ENCODE measurements around the gene NR1I3.
"Not testable (repeated sequence)": the region's sequence is repeated elsewhere in the genome, so short reads cannot be mapped to it uniquely, and the experiment has no call there.

Gene NR1I3

GRCh38 chr1:161250100-161250499, 12.1 kb upstream of the NR1I3 start:
- not testable (repeated sequence) for H3K27ac ChIP-seq (ENCODE audit: low read depth, low read length, severe bottlenecking); H3K36me3 ChIP-seq (ENCODE audit: control insufficient read depth, insufficient read depth, low read length); H3K4me1 ChIP-seq (ENCODE audit: control insufficient read depth, insufficient read depth, low read length, poor library complexity, severe bottlenecking); H3K9me3 ChIP-seq (ENCODE audit: control insufficient read depth, low read length); H3K4me3 ChIP-seq (ENCODE audit: extremely low read depth, insufficient read depth, low read length, poor library complexity, severe bottlenecking)
- 87 to 98% methylated on average over 5 of the region's 5 CpGs for WGBS, 2 experiments (ENCODE audit: insufficient coverage in 2 of 2)

- H3K4me3 ChIP-seq (ENCODE audit: extremely low read depth, insufficient read depth, low read length, poor library complexity, severe bottlenecking): no peak overlapping the region
- no peaks in the 10 kb centered on the region for H3K9me3 ChIP-seq (ENCODE audit: control insufficient read depth, low read length)
- H3K27ac ChIP-seq (ENCODE audit: low read depth, low read length, severe bottlenecking): no peak overlapping the region
- H3K4me1 ChIP-seq (ENCODE audit: control insufficient read depth, insufficient read depth, low read length, poor library complexity, severe bottlenecking): no peaks in the 10 kb centered on the region
- no peaks in the 10 kb centered on the region for H3K36me3 ChIP-seq (ENCODE audit: control insufficient read depth, insufficient read depth, low read length)
- WGBS, 2 experiments (ENCODE audit: insufficient coverage in 2 of 2): 87 to 90% methylated on average over 4 of the region's 4 CpGs
Observed at GRCh38 chr1:161244888-161245287, 6.9 kb upstream of the NR1I3 start.

GRCh38 chr1:161242313-161242712, 4.3 kb upstream of the NR1I3 start:
- 82 to 83% methylated on average over 1 of the region's 2 CpGs for whole genome bisulfite sequencing, 2 experiments (ENCODE audit: insufficient coverage in 2 of 2)
- Histone ChIP-seq H3K4me3 (ENCODE audit: extremely low read depth, insufficient read depth, low read length, poor library complexity, severe bottlenecking) (no peak overlapping the region), H3K27ac (ENCODE audit: low read depth, low read length, severe bottlenecking) (no peak overlapping the region), H3K4me1 (ENCODE audit: control insufficient read depth, insufficient read depth, low read length, poor library complexity, severe bottlenecking) (no peaks in the 10 kb centered on the region), H3K36me3 (ENCODE audit: control insufficient read depth, insufficient read depth, low read length) (no peaks in the 10 kb centered on the region), H3K9me3 (ENCODE audit: control insufficient read depth, low read length) (no peaks in the 10 kb centered on the region)

- H3K4me3 ChIP-seq (ENCODE audit: extremely low read depth, insufficient read depth, low read length, poor library complexity, severe bottlenecking): no peak overlapping the region
- H3K9me3 ChIP-seq (ENCODE audit: control insufficient read depth, low read length): no peaks in the 10 kb centered on the region
- H3K4me1 ChIP-seq (ENCODE audit: control insufficient read depth, insufficient read depth, low read length, poor library complexity, severe bottlenecking): no peaks in the 10 kb centered on the region
- 60 to 88% methylated on average over 3 of the region's 3 CpGs for WGBS, 2 experiments (ENCODE audit: insufficient coverage in 2 of 2)
- no peaks in the 10 kb centered on the region for H3K36me3 ChIP-seq (ENCODE audit: control insufficient read depth, insufficient read depth, low read length)
- no peak overlapping the region for H3K27ac ChIP-seq (ENCODE audit: low read depth, low read length, severe bottlenecking)
Observed at GRCh38 chr1:161241682-161242081, 3.7 kb upstream of the NR1I3 start.

- no peaks in the 10 kb centered on the region for H3K36me3 ChIP-seq (ENCODE audit: control insufficient read depth, insufficient read depth, low read length)
- H3K9me3 ChIP-seq (ENCODE audit: control insufficient read depth, low read length): no peaks in the 10 kb centered on the region
- 86 to 100% methylated on average over 1 to 5 of the region's 5 CpGs for WGBS, 2 experiments (ENCODE audit: insufficient coverage in 2 of 2)
- H3K27ac ChIP-seq (ENCODE audit: low read depth, low read length, severe bottlenecking): no peak overlapping the region
- no peaks in the 10 kb centered on the region for H3K4me1 ChIP-seq (ENCODE audit: control insufficient read depth, insufficient read depth, low read length, poor library complexity, severe bottlenecking)
- no peak overlapping the region for H3K4me3 ChIP-seq (ENCODE audit: extremely low read depth, insufficient read depth, low read length, poor library complexity, severe bottlenecking)
Observed at GRCh38 chr1:161235957-161236775, 1.8 kb downstream of the NR1I3 start.

- Histone ChIP-seq H3K4me1 (ENCODE audit: control insufficient read depth, insufficient read depth, low read length, poor library complexity, severe bottlenecking) (no peaks in the 10 kb centered on the region), H3K27ac (ENCODE audit: low read depth, low read length, severe bottlenecking) (no peak overlapping the region), H3K36me3 (ENCODE audit: control insufficient read depth, insufficient read depth, low read length) (peaks cover 18% of the 10 kb centered on the region), H3K9me3 (ENCODE audit: control insufficient read depth, low read length) (no peaks in the 10 kb centered on the region), H3K4me3 (ENCODE audit: extremely low read depth, insufficient read depth, low read length, poor library complexity, severe bottlenecking) (no peak overlapping the region)
- WGBS, 2 experiments (ENCODE audit: insufficient coverage in 2 of 2): 88 to 91% methylated on average over 8 of the region's 9 CpGs
Observed at GRCh38 chr1:161233102-161233501, 4.9 kb downstream of the NR1I3 start.

- 80 to 98% methylated on average over 6 to 7 of the region's 7 CpGs for WGBS, 2 experiments (ENCODE audit: insufficient coverage in 2 of 2)
- H3K36me3 ChIP-seq (ENCODE audit: control insufficient read depth, insufficient read depth, low read length): peaks cover 19% of the 10 kb centered on the region
- H3K4me1 ChIP-seq (ENCODE audit: control insufficient read depth, insufficient read depth, low read length, poor library complexity, severe bottlenecking): peaks cover 10% of the 10 kb centered on the region
Observed at GRCh38 chr1:161230762-161231161, 7.2 kb downstream of the NR1I3 start.

GRCh38 chr1:161229896-161230295, 8.1 kb downstream of the NR1I3 start:
- Histone ChIP-seq H3K4me3 (ENCODE audit: extremely low read depth, insufficient read depth, low read length, poor library complexity, severe bottlenecking) (no peak overlapping the region), H3K4me1 (ENCODE audit: control insufficient read depth, insufficient read depth, low read length, poor library complexity, severe bottlenecking) (peaks cover 10% of the 10 kb centered on the region)
- WGBS, 2 experiments (ENCODE audit: insufficient coverage in 2 of 2): 75 to 100% methylated on average over 2 of the region's 3 CpGs

More at GRCh38 chr1:161230762-161231161, 7.2 kb downstream of the NR1I3 start:
- no peak overlapping the region for H3K27ac ChIP-seq (ENCODE audit: low read depth, low read length, severe bottlenecking)
- H3K4me3 ChIP-seq (ENCODE audit: extremely low read depth, insufficient read depth, low read length, poor library complexity, severe bottlenecking): no peak overlapping the region
- no peaks in the 10 kb centered on the region for H3K9me3 ChIP-seq (ENCODE audit: control insufficient read depth, low read length)

GRCh38 chr1:161228032-161228431, 10.0 kb downstream of the NR1I3 start:
- Histone ChIP-seq H3K27ac (ENCODE audit: low read depth, low read length, severe bottlenecking) (no peak overlapping the region), H3K4me3 (ENCODE audit: extremely low read depth, insufficient read depth, low read length, poor library complexity, severe bottlenecking) (no peak overlapping the region), H3K4me1 (ENCODE audit: control insufficient read depth, insufficient read depth, low read length, poor library complexity, severe bottlenecking) (peaks cover 10% of the 10 kb centered on the region), H3K9me3 (ENCODE audit: control insufficient read depth, low read length) (no peaks in the 10 kb centered on the region), H3K36me3 (ENCODE audit: control insufficient read depth, insufficient read depth, low read length) (peaks cover 19% of the 10 kb centered on the region)
- WGBS, 2 experiments (ENCODE audit: insufficient coverage in 2 of 2): 100% methylated on average over 1 to 4 of the region's 7 CpGs

More at GRCh38 chr1:161229896-161230295, 8.1 kb downstream of the NR1I3 start:
- no peak overlapping the region for H3K27ac ChIP-seq (ENCODE audit: low read depth, low read length, severe bottlenecking)
- peaks cover 19% of the 10 kb centered on the region for H3K36me3 ChIP-seq (ENCODE audit: control insufficient read depth, insufficient read depth, low read length)
- H3K9me3 ChIP-seq (ENCODE audit: control insufficient read depth, low read length): no peaks in the 10 kb centered on the region

GRCh38 chr1:161227196-161227871, 10.7 kb downstream of the NR1I3 start:
- Histone ChIP-seq H3K36me3 (ENCODE audit: control insufficient read depth, insufficient read depth, low read length) (peaks cover 19% of the 10 kb centered on the region), H3K4me3 (ENCODE audit: extremely low read depth, insufficient read depth, low read length, poor library complexity, severe bottlenecking) (peak overlapping the region; percentile 70), H3K4me1 (ENCODE audit: control insufficient read depth, insufficient read depth, low read length, poor library complexity, severe bottlenecking) (peaks cover 10% of the 10 kb centered on the region), H3K9me3 (ENCODE audit: control insufficient read depth, low read length) (no peaks in the 10 kb centered on the region), H3K27ac (ENCODE audit: low read depth, low read length, severe bottlenecking) (no peak overlapping the region)
- 40 to 67% methylated on average over 3 to 8 of the region's 11 CpGs for WGBS, 2 experiments (ENCODE audit: insufficient coverage in 2 of 2)

GRCh38 chr1:161226759-161227158, 11.2 kb downstream of the NR1I3 start:
- no peak overlapping the region for H3K27ac ChIP-seq (ENCODE audit: low read depth, low read length, severe bottlenecking)
- H3K4me1 ChIP-seq (ENCODE audit: control insufficient read depth, insufficient read depth, low read length, poor library complexity, severe bottlenecking): peaks cover 10% of the 10 kb centered on the region
- peak overlapping the region; percentile 70 for H3K4me3 ChIP-seq (ENCODE audit: extremely low read depth, insufficient read depth, low read length, poor library complexity, severe bottlenecking)

More at GRCh38 chr1:161226759-161227158, 11.2 kb downstream of the NR1I3 start:
- Histone ChIP-seq H3K36me3 (ENCODE audit: control insufficient read depth, insufficient read depth, low read length) (peaks cover 19% of the 10 kb centered on the region), H3K9me3 (ENCODE audit: control insufficient read depth, low read length) (no peaks in the 10 kb centered on the region)
- whole genome bisulfite sequencing, 2 experiments (ENCODE audit: insufficient coverage in 2 of 2): 80 to 90% methylated on average over 2 of the region's 3 CpGs
